NT2/D1 (cell line): ENCODE measurements around the gene PHF5A.

ENCODE experiments used
- DNase-seq: peaks from one replicate; pipeline ENCODE4 v3.0.0-alpha.2; 2011; ENCODE audit warnings: low read depth, low spot score
- H3K27me3 ChIP-seq: 2 replicates; pipeline ENCODE4 v1.6.0; 2011; ENCODE audit warnings: mild to moderate bottlenecking; ENCODE audit not compliant: insufficient read length, insufficient read depth
- H3K36me3 ChIP-seq: 2 replicates; pipeline ENCODE4 v1.6.1; 2011; ENCODE audit warnings: mild to moderate bottlenecking, low read length, mixed read lengths; ENCODE audit not compliant: insufficient read depth, insufficient read length
- H3K4me1 ChIP-seq: 2 replicates; pipeline ENCODE4 v1.5.1; 2011; ENCODE audit not compliant: insufficient read depth, insufficient read length
- H3K4me3 ChIP-seq: 2 replicates; pipeline ENCODE4 v1.5.1; 2011; ENCODE audit warnings: low read depth; ENCODE audit not compliant: insufficient read length
- H3K9ac ChIP-seq: 2 replicates; pipeline ENCODE4 v1.6.0; 2011; ENCODE audit warnings: low read depth; ENCODE audit not compliant: insufficient read length
- H3K9me3 ChIP-seq: 2 replicates; pipeline ENCODE4 v1.5.1; 2011; ENCODE audit warnings: mild to moderate bottlenecking, low read length; ENCODE audit not compliant: insufficient read depth
- SUZ12 ChIP-seq: IDR thresholded peaks from 2 replicates; pipeline ENCODE4 v1.6.1; 2011; ENCODE audit not compliant: insufficient read length, insufficient read depth; ENCODE audit errors: extremely low read depth
- YY1 ChIP-seq: IDR thresholded peaks from 2 replicates; pipeline ENCODE4 v1.6.1; 2011; ENCODE audit not compliant: insufficient read length, insufficient read depth
- ZNF274 ChIP-seq: IDR thresholded peaks from 2 replicates; pipeline ENCODE4 v1.6.1; 2011; ENCODE audit warnings: mild to moderate bottlenecking, low read depth, low read length

The PHF5A gene

GRCh38 chr22:41500303-41500702, 31.8 kb upstream of the PHF5A start:
- H3K9ac ChIP-seq, result no peak overlapping the region
- no peaks in the 10 kb centered on the region for H3K9me3 ChIP-seq
- no peaks in the 10 kb centered on the region for H3K27me3 ChIP-seq
- no peak for TF ChIP-seq ZNF274
- no peak for TF ChIP-seq YY1
- TF ChIP-seq SUZ12, result no peak
- no peak overlapping the region for H3K4me3 ChIP-seq
- no peak for DNase-seq
- H3K36me3 ChIP-seq, result peaks cover 39% of the 10 kb centered on the region
- H3K4me1 ChIP-seq, result no peaks in the 10 kb centered on the region

- no peaks in the 10 kb centered on the region for H3K9me3 ChIP-seq
- no peaks in the 10 kb centered on the region for H3K27me3 ChIP-seq
- DNase-seq, result no peak
- no peaks in the 10 kb centered on the region for H3K4me1 ChIP-seq
- peaks cover 39% of the 10 kb centered on the region for H3K36me3 ChIP-seq
- no peak overlapping the region for H3K9ac ChIP-seq
- H3K4me3 ChIP-seq, result no peak overlapping the region
- TF ChIP-seq SUZ12, result no peak
Measured at GRCh38 chr22:41499624-41500280, 31.3 kb upstream of the PHF5A start.

DNA sequence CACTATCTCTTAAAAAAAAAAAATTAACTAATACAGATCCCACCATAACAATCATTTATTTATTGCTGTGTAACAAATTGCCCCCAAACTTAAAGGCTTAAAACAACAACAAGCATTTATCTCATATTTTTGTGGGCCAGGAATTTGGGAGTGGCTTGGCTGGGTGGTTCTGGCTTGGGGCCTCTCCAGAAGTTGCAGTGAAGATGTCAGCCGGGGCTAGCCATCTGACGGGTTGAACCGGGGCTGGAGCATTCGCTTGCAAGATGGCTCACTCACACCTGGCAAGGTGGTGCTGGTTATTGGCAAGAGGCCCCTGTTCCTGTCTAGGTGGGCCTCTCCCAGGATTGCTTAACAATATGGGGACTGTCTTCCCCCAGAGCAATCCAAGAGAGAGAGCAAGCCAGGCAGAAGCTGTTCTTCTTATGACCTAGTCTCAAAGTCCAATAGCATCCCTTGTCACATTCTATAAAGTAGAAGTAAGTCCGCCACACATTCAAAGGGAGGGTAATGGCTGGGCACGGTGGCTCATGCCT, 29.9 kb upstream of the PHF5A start:
- DNase-seq, result no peak
- Histone ChIP-seq H3K36me3 (peaks cover 35% of the 10 kb centered on the region), H3K9me3 (no peaks in the 10 kb centered on the region), H3K9ac (no peak overlapping the region), H3K4me1 (no peaks in the 10 kb centered on the region), H3K4me3 (no peak overlapping the region), H3K27me3 (no peaks in the 10 kb centered on the region)
- TF ChIP-seq YY1 (no peak), SUZ12 (no peak), ZNF274 (no peak)

DNA sequence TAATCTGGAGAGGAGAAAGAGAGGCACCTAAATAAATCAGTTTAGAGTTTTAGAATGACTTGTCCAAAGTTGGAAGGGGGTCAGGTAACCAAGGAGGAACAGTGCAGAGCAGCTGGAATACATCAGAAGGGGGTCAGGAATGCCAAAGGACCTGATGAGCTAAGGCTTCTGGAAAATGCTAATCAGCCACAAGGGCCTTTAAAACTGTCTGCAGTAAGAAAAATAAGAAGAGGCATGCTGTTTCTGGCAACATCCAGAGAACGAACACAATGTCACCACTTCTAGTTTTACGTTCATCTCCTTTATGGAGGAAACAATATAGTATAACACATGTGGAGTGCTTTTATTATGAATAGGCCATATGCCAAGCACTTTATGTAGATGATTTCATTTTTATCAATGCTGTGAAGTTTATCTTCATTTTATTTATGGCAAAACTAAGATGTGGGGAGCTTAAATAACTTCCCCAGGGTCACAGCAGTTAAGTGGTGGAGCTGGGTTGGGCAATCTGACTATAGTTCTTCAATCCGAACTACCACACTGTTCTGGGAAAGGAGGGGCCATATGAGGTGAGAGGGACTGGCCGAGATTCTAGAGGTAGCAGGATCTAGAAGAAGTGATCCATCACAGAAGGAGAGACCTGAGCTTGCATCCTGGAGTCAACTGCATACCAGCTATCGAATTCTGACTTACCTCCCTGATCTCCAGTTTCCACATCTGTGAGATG, 23.0 kb upstream of the PHF5A start:
- no peaks in the 10 kb centered on the region for H3K27me3 ChIP-seq
- DNase-seq, result no peak
- no peak overlapping the region for H3K4me3 ChIP-seq
- H3K9ac ChIP-seq, result no peak overlapping the region
- H3K4me1 ChIP-seq, result peaks cover 3% of the 10 kb centered on the region
- H3K36me3 ChIP-seq, result peaks cover 6% of the 10 kb centered on the region
- no peaks in the 10 kb centered on the region for H3K9me3 ChIP-seq
- TF ChIP-seq SUZ12 (no peak), ZNF274 (no peak), YY1 (no peak)

GRCh38 chr22:41488596-41489385, 20.3 kb upstream of the PHF5A start:
- H3K4me1 ChIP-seq, result peaks cover 3% of the 10 kb centered on the region
- H3K9ac ChIP-seq, result no peak overlapping the region
- DNase-seq, result no peak
- no peak for TF ChIP-seq ZNF274
- no peak for TF ChIP-seq YY1
- no peak for TF ChIP-seq SUZ12
- H3K9me3 ChIP-seq, result no peaks in the 10 kb centered on the region
- no peak overlapping the region for H3K4me3 ChIP-seq
- no peaks in the 10 kb centered on the region for H3K27me3 ChIP-seq
- H3K36me3 ChIP-seq, result peaks cover 3% of the 10 kb centered on the region

- H3K9ac ChIP-seq, result no peak overlapping the region
- peaks cover 3% of the 10 kb centered on the region for H3K36me3 ChIP-seq
- H3K27me3 ChIP-seq, result no peaks in the 10 kb centered on the region
- peaks cover 3% of the 10 kb centered on the region for H3K4me1 ChIP-seq
- H3K4me3 ChIP-seq, result no peak overlapping the region
- no peaks in the 10 kb centered on the region for H3K9me3 ChIP-seq
- TF ChIP-seq ZNF274 (no peak), YY1 (no peak), SUZ12 (no peak)
- DNase-seq, result no peak
Measured at GRCh38 chr22:41488076-41488475, 19.6 kb upstream of the PHF5A start.

DNA sequence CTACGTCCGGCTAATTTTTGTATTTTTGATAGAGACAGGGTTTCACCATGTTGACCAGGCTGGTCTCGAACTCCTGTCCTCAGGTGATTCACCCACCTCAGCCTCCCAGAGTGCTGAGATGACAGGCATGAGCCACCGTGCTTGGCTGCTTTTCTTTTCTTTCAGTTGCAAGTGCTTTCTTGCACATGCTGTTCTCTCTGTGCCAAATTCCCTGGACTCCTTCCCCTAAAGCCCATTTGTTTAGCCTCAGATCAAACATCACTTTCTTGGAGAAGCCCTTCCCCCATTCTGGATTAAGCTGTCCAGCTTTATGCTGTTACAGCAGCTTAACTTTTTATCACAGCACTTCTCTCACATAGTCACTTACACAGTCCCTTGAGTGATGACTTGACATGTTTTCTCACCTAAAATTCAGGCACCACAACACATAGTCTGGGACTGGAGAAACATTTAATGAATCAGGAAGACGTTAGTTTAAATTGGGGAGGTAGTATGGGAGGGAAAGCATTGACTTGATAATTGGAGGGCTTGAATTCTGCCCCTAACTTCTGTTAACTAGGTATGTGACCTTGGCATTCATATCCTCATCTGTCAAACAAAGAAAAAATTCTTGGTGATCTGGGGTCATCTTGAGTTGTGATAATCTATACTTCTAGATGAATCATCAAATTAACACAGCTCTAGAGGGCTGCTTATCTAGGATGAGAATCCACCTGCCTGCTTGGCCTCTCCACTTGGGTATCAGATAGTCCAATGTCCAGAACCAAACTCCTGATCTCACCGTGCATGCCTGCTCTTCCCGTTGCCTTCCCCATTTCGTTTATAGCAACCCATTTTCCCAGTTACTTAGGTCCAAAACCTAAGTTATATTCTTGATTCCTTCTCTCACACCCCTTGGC, 18.8 kb upstream of the PHF5A start:
- no peaks in the 10 kb centered on the region for H3K27me3 ChIP-seq
- TF ChIP-seq YY1 (no peak), SUZ12 (no peak), ZNF274 (no peak)
- H3K4me3 ChIP-seq, result no peak overlapping the region
- H3K9ac ChIP-seq, result no peak overlapping the region
- no peak for DNase-seq
- peaks cover 3% of the 10 kb centered on the region for H3K4me1 ChIP-seq
- no peaks in the 10 kb centered on the region for H3K9me3 ChIP-seq
- H3K36me3 ChIP-seq, result peaks cover 3% of the 10 kb centered on the region
